WERI-Rb-1 (cell line): ENCODE measurements around the gene PNPLA8.
"Not testable (repeated sequence)": the region's sequence is repeated elsewhere in the genome, so short reads cannot be mapped to it uniquely, and the experiment has no call there.

Experiments used
- DNase-seq: peaks from one replicate; pipeline ENCODE4 v3.0.0-alpha.2; 2020
- H3K27ac ChIP-seq: fragments of 250-450 bp; sonication (Bioruptor Pico); 2 replicates; pipeline ENCODE4 v1.5.1; 2020; ENCODE audit warnings: mild to moderate bottlenecking, moderate library complexity
- H3K27me3 ChIP-seq: fragments of 250-450 bp; sonication (Bioruptor Pico); 2 replicates; pipeline ENCODE4 v1.5.1; 2021; ENCODE audit warnings: mild to moderate bottlenecking, low read depth, moderate library complexity; ENCODE audit not compliant: insufficient read depth, severe bottlenecking
- H3K36me3 ChIP-seq: fragments of 250-450 bp; sonication (Bioruptor Pico); 2 replicates; pipeline ENCODE4 v1.5.1; 2020; ENCODE audit warnings: mild to moderate bottlenecking, moderate library complexity
- H3K4me3 ChIP-seq: 2 replicates; pipeline ENCODE4 v1.5.1; 2011; ENCODE audit warnings: low read depth, mild to moderate bottlenecking, control low read depth, low read length
- H3K9me3 ChIP-seq: fragments of 250-450 bp; sonication (Bioruptor Pico); 2 replicates; pipeline ENCODE4 v1.5.1; 2021; ENCODE audit warnings: mild to moderate bottlenecking, moderate library complexity; ENCODE audit not compliant: severe bottlenecking
- TF ChIP-seq, protein P1 (sequence below): IDR thresholded peaks from 2 replicates; pipeline ENCODE4 v1.5.1; 2011; ENCODE audit warnings: low read depth, mild to moderate bottlenecking, control low read depth, inconsistent platforms, low read length

PNPLA8 gene

DNA sequence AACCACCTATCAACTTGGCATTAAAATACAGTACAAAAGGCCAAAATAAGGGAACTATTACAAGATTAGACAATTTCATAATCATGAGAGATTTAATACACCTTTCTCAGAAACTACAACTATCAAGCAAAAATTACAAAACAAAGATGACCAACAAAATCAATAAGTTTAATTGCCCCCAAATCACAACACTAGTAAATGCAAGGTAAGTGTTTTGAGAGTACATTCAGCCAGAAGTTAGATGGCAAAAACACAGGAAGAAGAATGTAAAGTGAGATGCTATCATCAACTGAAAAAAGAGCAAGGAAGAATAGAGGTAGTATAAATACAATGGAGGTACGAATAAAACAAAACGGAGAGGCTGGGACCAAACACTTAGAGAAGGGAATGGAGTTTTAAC lies 3.2 kb downstream of the PNPLA8 start:
- TF ChIP-seq, protein P1, sequence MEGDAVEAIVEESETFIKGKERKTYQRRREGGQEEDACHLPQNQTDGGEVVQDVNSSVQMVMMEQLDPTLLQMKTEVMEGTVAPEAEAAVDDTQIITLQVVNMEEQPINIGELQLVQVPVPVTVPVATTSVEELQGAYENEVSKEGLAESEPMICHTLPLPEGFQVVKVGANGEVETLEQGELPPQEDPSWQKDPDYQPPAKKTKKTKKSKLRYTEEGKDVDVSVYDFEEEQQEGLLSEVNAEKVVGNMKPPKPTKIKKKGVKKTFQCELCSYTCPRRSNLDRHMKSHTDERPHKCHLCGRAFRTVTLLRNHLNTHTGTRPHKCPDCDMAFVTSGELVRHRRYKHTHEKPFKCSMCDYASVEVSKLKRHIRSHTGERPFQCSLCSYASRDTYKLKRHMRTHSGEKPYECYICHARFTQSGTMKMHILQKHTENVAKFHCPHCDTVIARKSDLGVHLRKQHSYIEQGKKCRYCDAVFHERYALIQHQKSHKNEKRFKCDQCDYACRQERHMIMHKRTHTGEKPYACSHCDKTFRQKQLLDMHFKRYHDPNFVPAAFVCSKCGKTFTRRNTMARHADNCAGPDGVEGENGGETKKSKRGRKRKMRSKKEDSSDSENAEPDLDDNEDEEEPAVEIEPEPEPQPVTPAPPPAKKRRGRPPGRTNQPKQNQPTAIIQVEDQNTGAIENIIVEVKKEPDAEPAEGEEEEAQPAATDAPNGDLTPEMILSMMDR: no peak
- Histone ChIP-seq H3K27me3 (no peaks in the 10 kb centered on the region), H3K9me3 (no peaks in the 10 kb centered on the region), H3K4me3 (no peak overlapping the region), H3K27ac (no peak overlapping the region), H3K36me3 (peaks cover 6% of the 10 kb centered on the region)
- DNase-seq: no peak

DNA sequence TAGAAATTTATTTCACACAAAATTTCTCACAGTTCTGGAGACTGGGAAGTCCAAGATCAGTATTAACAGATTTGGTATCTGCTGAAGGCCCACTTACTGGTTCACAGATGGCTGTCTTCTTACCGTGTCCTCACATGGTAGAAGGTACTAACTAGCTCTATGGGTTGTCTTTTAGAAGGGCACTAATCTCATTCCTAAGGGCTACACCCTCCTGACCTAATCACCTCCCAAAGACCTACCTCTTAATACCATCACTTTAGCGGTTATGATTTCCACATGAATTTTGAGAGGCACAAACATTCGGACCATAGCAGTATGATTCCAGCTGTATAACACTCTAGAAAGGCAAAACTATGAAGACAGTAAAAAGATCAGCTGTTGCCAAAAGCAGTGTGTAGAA lies 8.0 kb downstream of the PNPLA8 start:
- H3K4me3 ChIP-seq: no peak overlapping the region
- H3K27ac ChIP-seq: no peak overlapping the region
- no peaks in the 10 kb centered on the region for H3K9me3 ChIP-seq
- H3K36me3 ChIP-seq: peaks cover 12% of the 10 kb centered on the region
- TF ChIP-seq, protein P1: no peak
- DNase-seq: no peak
- H3K27me3 ChIP-seq: no peaks in the 10 kb centered on the region

DNA sequence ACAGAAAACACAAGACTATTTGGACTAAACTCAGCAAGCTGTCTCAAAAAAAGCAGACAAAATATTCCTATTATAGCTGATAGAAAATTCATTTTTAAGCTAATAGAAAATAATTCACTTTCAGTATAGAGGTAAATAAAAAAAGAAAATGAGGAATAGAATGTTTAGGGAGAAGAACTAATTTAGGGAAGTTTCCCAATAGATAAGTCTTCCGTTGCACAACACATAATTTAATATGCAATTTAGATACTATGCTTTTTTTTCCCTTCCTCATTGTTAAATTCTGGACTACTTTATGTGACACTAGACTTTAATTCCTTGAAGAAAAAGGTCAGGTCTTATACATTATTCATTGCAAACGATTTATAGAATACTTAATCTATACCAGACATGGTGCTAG lies 10.3 kb downstream of the PNPLA8 start:
- no peaks in the 10 kb centered on the region for H3K9me3 ChIP-seq
- TF ChIP-seq, protein P1: no peak
- H3K27me3 ChIP-seq: no peaks in the 10 kb centered on the region
- H3K27ac ChIP-seq: no peak overlapping the region
- no peak for DNase-seq
- no peak overlapping the region for H3K4me3 ChIP-seq
- peaks cover 22% of the 10 kb centered on the region for H3K36me3 ChIP-seq

DNA sequence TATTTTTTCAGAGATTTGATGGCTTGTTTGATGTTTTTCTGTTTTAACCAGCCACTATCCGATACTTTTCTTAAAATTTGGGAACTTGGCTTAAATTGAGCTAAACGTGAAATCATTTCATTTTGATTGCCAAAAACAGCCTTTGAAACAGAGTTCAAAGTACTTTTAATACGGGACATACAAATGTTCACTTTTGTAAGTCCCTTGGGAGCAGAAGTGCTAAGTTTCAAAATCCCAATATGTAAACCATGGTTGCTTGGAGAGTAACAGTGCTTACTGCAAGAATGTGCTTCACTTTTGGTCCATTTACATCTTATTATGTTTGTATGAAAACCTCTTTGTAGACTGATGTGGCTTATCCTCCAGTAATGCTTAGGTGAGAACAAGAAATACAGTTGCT lies 10.9 kb downstream of the PNPLA8 start:
- DNase-seq: no peak
- Histone ChIP-seq H3K9me3 (no peaks in the 10 kb centered on the region), H3K27me3 (no peaks in the 10 kb centered on the region), H3K27ac (no peak overlapping the region), H3K36me3 (peaks cover 22% of the 10 kb centered on the region), H3K4me3 (no peak overlapping the region)
- TF ChIP-seq, protein P1: no peak

DNA sequence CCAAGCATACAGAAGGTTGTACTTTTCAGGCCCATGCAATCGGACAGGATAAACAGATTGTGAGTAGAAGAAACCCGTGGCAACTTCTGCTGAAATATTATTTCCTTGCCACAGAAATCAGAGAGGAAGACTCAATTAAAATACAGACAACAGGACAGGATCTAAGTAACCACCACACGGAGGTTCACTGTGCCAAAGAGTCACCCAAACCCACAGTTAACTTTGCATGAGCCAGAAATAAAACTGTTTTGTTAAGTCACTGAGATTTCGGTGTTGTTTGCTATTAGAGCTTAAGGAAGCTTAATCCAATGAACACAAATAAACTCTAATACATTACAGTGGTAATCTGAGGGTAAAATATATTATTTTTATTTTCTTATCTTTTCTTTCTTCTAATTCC lies 14.0 kb downstream of the PNPLA8 start:
- DNase-seq: no peak
- Histone ChIP-seq H3K36me3 (peaks cover 11% of the 10 kb centered on the region), H3K4me3 (no peak overlapping the region), H3K27me3 (no peaks in the 10 kb centered on the region), H3K9me3 (no peaks in the 10 kb centered on the region), H3K27ac (no peak overlapping the region)
- TF ChIP-seq, protein P1: no peak

DNA sequence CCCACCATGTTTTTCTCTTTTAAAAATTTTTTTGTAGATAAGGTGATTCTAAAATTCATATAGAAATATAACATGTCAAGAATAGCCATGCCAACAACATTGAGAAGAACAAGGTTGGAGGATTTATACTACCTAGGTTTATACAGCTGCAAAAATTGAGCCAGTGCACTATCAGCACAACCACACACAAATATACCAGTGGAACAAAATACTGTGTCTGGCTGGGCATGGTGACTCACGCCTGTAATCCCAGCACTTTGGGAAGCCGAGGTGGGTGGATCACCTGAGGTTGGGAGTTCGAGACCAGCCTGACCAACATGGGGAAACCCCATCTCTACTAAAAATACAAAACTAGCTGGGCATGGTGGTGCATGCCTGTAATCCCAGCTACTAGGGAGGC lies 21.4 kb downstream of the PNPLA8 start:
- not testable (repeated sequence) for H3K4me3 ChIP-seq, DNase-seq, H3K27ac ChIP-seq, H3K9me3 ChIP-seq, H3K27me3 ChIP-seq
- peaks cover 14% of the 10 kb centered on the region for H3K36me3 ChIP-seq
